ENCODE measurements around the gene WDR5B.

WDR5B gene

GRCh38 chr3:122365582-122366378 lies 50.1 kb downstream of the WDR5B start:
- peak; percentile 55 for DNase-seq (ENCODE audit: low spot score)

DNA sequence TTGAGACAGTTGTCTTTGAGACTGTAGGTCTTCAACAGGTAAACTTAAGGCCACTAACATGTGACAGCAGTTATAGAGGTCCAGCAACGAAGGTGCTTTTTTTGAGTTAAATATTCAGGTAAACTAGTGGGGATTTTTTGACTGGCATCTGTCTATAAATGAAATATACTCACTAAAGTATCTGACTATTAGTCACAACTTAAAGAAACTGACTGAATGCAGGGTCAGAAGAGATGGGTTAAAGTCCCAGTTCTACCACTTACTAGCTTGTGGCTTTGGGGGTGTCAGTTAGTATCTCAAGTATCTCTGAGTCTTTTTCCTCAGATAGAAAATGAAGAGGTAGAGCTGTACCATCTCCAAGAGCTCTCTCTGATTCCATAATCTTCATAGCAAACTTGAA lies 50.8 kb downstream of the WDR5B start:
- DNase-seq (ENCODE audit: low spot score): no peak

GRCh38 chr3:122364490-122364889 lies 51.4 kb downstream of the WDR5B start:
- no peak for DNase-seq (ENCODE audit: low spot score)
